ENCODE results near the gene WDR90.

Gene WDR90

GRCh38 chr16:714558-715476, 65.7 kb downstream of the WDR90 start, which contains the start of gene METRN (continued):
- TF ChIP-seq ZNF311 (tag by site-specific recombination; IDR thresholded peaks at IDR 0.05; ENCODE audit: borderline replicate concordance) (no peak), ZNF76 (tag by site-specific recombination; IDR thresholded peaks at IDR 0.05; ENCODE audit: borderline replicate concordance, low read depth) (peak; percentile 29; the same call in 1 of the 2 replicates), WT1 (tag by site-specific recombination; IDR thresholded peaks at IDR 0.05) (no peak), ZNF449 (tag by site-specific recombination; IDR thresholded peaks at IDR 0.05) (peak; percentile 20; the same call in 1 of the 2 replicates), KLF1 (tag by site-specific recombination; IDR thresholded peaks at IDR 0.05) (0 out of 2 replicates have a peak, but pooled peaks have one; percentile 18), ZNF335 (tag by site-specific recombination; conservative IDR thresholded peaks at IDR 0.05) (0 out of 2 replicates have a peak, but pooled peaks have one; percentile 27), ZNF561 (tag by site-specific recombination; IDR thresholded peaks at IDR 0.05; ENCODE audit: borderline replicate concordance) (peak; percentile 32; the same call in 1 of the 2 replicates), KLF16 (tag by site-specific recombination; IDR thresholded peaks at IDR 0.05) (0 out of 2 replicates have a peak, but pooled peaks have one; percentile 37), ZNF174 (tag by site-specific recombination; IDR thresholded peaks at IDR 0.05) (no peak), PATZ1 (tag by site-specific recombination; IDR thresholded peaks at IDR 0.05) (peak; percentile 57), ZNF391 (tag by site-specific recombination; IDR thresholded peaks at IDR 0.05; ENCODE audit: borderline replicate concordance, low read depth) (no peak), HOXC10 (CRISPR knock-in tag; IDR thresholded peaks at IDR 0.05) (0 out of 2 replicates have a peak, but pooled peaks have one; percentile 53), ZNF37A (tag by site-specific recombination; IDR thresholded peaks at IDR 0.05) (no peak), ZNF776 (tag by site-specific recombination; IDR thresholded peaks at IDR 0.05; ENCODE audit: borderline replicate concordance) (no peak)
- TF ChIP-seq, protein P1, sequence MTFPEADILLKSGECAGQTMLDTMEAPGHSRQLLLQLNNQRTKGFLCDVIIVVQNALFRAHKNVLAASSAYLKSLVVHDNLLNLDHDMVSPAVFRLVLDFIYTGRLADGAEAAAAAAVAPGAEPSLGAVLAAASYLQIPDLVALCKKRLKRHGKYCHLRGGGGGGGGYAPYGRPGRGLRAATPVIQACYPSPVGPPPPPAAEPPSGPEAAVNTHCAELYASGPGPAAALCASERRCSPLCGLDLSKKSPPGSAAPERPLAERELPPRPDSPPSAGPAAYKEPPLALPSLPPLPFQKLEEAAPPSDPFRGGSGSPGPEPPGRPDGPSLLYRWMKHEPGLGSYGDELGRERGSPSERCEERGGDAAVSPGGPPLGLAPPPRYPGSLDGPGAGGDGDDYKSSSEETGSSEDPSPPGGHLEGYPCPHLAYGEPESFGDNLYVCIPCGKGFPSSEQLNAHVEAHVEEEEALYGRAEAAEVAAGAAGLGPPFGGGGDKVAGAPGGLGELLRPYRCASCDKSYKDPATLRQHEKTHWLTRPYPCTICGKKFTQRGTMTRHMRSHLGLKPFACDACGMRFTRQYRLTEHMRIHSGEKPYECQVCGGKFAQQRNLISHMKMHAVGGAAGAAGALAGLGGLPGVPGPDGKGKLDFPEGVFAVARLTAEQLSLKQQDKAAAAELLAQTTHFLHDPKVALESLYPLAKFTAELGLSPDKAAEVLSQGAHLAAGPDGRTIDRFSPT (tag by site-specific recombination; IDR thresholded peaks at IDR 0.05) = no peak

DNA sequence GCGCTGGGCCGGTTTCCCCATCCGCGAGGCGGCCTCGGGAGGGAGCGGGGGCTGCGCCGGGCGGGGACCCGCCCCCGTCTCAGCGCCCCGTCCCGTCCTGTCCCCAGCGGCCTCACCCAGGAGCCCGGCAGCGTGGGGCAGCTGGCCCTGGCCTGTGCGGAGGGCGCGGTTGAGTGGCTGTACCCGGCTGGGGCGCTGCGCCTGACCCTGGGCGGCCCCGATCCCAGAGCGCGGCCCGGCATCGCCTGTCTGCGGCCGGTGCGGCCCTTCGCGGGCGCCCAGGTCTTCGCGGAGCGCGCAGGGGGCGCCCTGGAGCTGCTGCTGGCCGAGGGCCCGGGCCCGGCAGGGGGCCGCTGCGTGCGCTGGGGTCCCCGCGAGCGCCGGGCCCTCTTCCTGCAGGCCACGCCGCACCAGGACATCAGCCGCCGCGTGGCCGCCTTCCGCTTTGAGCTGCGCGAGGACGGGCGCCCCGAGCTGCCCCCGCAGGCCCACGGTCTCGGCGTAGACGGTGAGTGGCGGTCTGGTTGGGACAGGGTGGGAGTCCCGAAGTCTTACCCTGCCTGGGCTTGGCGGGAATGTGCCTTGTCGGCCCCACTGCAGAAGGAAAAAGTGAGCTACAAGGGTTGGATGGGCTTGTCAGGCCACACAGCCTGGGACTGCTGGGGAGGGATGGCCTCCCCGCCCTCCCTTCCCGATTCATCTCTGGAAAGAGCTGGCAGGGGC, 66.5 kb downstream of the WDR90 start:
- POLR2A ChIA-PET = interaction anchor here (0.8 to 1.7 kb wide), 8 partner anchors 8 to 89 kb away, joined by 3 to 8 read pairs (median 4); partner anchors contain the start of genes CCDC78 and HAGHL
- peaks cover 0 to 7% of the 10 kb centered on the region in 2 experiments; a peak in 1 of 3 replicates for H3K36me3 ChIP-seq (ENCODE audit: control insufficient read depth in 2 of 2, insufficient read depth in 1 of 2, low read length in 2 of 2)
- no peaks in the 10 kb centered on the region for H3K9me3 ChIP-seq (ENCODE audit: control insufficient read depth, insufficient read depth, low read depth, low read length)
- H3K4me3 ChIP-seq (ENCODE audit: low read depth, low read length) = peak overlapping the region; percentile 44
- H3K4me1 ChIP-seq (ENCODE audit: control insufficient read depth, insufficient read depth, low read length) = peaks cover 10% of the 10 kb centered on the region
- peak overlapping the region; percentile 66; the same call in 1 of the 2 replicates for H3K27ac ChIP-seq (ENCODE audit: extremely low read depth, low read depth, low read length)
- CTCF ChIA-PET = interaction anchor here (0.6 to 3.9 kb wide), 6 partner anchors 8 to 73 kb away, joined by 3 to 38 read pairs (median 6); partner anchors contain the start of genes CCDC78, CHTF18 and RPUSD1
- TF ChIP-seq ZNF561 (tag by site-specific recombination; IDR thresholded peaks at IDR 0.05; ENCODE audit: borderline replicate concordance) (peak; percentile 69; the same call in 1 of the 2 replicates), ZEB2 (tag by site-specific recombination; IDR thresholded peaks at IDR 0.05) (0 out of 2 replicates have a peak, but pooled peaks have one; percentile 36), ZNF350 (tag by site-specific recombination; IDR thresholded peaks at IDR 0.05) (no peak), ZBTB8A (tag by site-specific recombination; IDR thresholded peaks at IDR 0.05) (peak; percentile 64; the same call in 1 of the 2 replicates), ZNF600 (tag by site-specific recombination; IDR thresholded peaks at IDR 0.05) (peak; percentile 65), ZNF416 (tag by site-specific recombination; IDR thresholded peaks at IDR 0.05) (no peak), ZIC2 (tag by site-specific recombination; IDR thresholded peaks at IDR 0.05) (peak; percentile 66), ZNF449 (tag by site-specific recombination; IDR thresholded peaks at IDR 0.05) (peak; percentile 77), PATZ1 (tag by site-specific recombination; IDR thresholded peaks at IDR 0.05) (peak; percentile 65)

Data from HEK293 (cell line).